Uterus (tissue), 2 donors: Measurements from ENCODE around the gene ZNF282.

Experiments used
- POLR2A ChIP-seq, 2 donors: fragments of 450-650 bp; IDR thresholded peaks; one replicate each; pipeline ENCODE4 v1.6.1; 2016; ENCODE audit warnings: antibody characterized with exemption in 2 of 2, mild to moderate bottlenecking in 1 of 2, moderate library complexity in 1 of 2
- TF ChIP-seq, protein P1 (sequence below), 4 experiments: fragments of 200-600 bp in 2 of 4; fragments of 450-650 bp in 2 of 4; sonication (generic) in 2 of 4; IDR thresholded peaks; one replicate each; pipeline ENCODE4 v1.5.1; 2016 to 2019; ENCODE audit warnings: antibody characterized with exemption in 4 of 4, mild to moderate bottlenecking in 2 of 4, moderate library complexity in 1 of 4

- TF ChIP-seq POLR2A (IDR thresholded peaks at IDR 0.05) = no peak
- TF ChIP-seq, protein P1, sequence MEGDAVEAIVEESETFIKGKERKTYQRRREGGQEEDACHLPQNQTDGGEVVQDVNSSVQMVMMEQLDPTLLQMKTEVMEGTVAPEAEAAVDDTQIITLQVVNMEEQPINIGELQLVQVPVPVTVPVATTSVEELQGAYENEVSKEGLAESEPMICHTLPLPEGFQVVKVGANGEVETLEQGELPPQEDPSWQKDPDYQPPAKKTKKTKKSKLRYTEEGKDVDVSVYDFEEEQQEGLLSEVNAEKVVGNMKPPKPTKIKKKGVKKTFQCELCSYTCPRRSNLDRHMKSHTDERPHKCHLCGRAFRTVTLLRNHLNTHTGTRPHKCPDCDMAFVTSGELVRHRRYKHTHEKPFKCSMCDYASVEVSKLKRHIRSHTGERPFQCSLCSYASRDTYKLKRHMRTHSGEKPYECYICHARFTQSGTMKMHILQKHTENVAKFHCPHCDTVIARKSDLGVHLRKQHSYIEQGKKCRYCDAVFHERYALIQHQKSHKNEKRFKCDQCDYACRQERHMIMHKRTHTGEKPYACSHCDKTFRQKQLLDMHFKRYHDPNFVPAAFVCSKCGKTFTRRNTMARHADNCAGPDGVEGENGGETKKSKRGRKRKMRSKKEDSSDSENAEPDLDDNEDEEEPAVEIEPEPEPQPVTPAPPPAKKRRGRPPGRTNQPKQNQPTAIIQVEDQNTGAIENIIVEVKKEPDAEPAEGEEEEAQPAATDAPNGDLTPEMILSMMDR (IDR thresholded peaks at IDR 0.05) = no peak
Observed at GRCh38 chr7:149228831-149229471, 33.6 kb downstream of the ZNF282 start.
